Mammary epithelial cell (primary cell): ENCODE results near the gene MAN1B1.
"Not testable (repeated sequence)": the region's sequence is repeated elsewhere in the genome, so short reads cannot be mapped to it uniquely, and the experiment has no call there.

Source experiments
- CTCF ChIP-seq, 2 donors: IDR thresholded peaks in 1 of 2; conservative IDR thresholded peaks in 1 of 2; 2 replicates each; pipeline ENCODE4 v1.5.1; 2011 to 2012; ENCODE audit warnings: inconsistent platforms in 2 of 2, low read length in 2 of 2, mild to moderate bottlenecking in 2 of 2, control low read depth in 1 of 2, low read depth in 1 of 2; ENCODE audit not compliant: insufficient read depth in 1 of 2; ENCODE audit errors: extremely low read depth in 1 of 2
- EZH2 ChIP-seq: IDR thresholded peaks from 2 replicates; pipeline ENCODE4 v1.6.1; 2012; ENCODE audit warnings: low read length, inconsistent platforms, borderline replicate concordance

GRCh38 chr9:137122796-137123467, 36.1 kb downstream of the MAN1B1 start:
- not testable (repeated sequence) for TF ChIP-seq CTCF (conservative IDR thresholded peaks at IDR 0.05 in 1 of 2, IDR thresholded peaks at IDR 0.05 in 1 of 2; ENCODE audit: extremely low read depth in 1 of 2, insufficient read depth in 1 of 2, low read depth in 1 of 2, low read length in 2 of 2); EZH2
